Frontal cortex (tissue), 4 donors: Measurements from ENCODE around the gene RNF181. TPM values are rescaled to one million over a fixed set of nuclear protein-coding genes. Genes with fewer than 3 reads are reported as not detected.
"Not testable (repeated sequence)": the region's sequence is repeated elsewhere in the genome, so short reads cannot be mapped to it uniquely, and the experiment has no call there.

Experiments used
- DNase-seq, 2 donors: peaks; one replicate each; pipeline ENCODE4 v3.0.0; 2012; ENCODE audit warnings: low spot score in 2 of 2
- FAIRE-seq: peaks from 2 replicates; lab custom pipeline; 2012; peaks lifted over from hg19 to GRCh38; lab: Jason Lieb, UNC
- total RNA-seq: library from RNA; depleted of rRNA; stranded (reverse); fragments of >200 nt; gene quantifications from one replicate; pipeline ENCODE4 v1.2.3, GENCODE V29; 2014
- donor health status: control.
- donor health status: control.
- donor health status: control.

Gene RNF181
- total RNA-seq, 1 donor from 2014 or later: 51.8 TPM

GRCh38 chr2:85592299-85592698 is 3.2 kb upstream of the RNF181 start:
- DNase-seq, FAIRE-seq: not testable (repeated sequence)

DNA sequence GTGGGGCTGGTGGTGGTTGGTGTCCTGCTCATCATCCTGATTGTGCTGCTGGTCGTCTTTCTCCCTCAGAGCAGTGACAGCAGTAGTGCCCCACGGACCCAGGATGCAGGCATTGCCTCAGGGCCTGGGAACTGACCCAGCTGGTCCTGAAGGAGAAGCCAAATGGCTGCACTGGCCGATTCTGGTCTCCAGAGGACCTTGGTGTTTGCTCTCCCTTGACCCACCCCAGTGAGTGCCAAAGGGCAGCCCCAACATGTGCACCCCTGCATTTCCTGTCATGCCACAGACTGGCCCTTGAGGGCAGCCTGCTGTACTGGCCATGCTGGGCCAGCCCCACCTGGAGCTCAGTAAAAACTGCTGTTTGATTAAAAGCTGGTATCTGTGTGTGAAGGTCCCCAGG is 2.5 kb upstream of the RNF181 start:
- no peak for FAIRE-seq
- DNase-seq: no peak

- DNase-seq (no peak), FAIRE-seq (no peak)
These were observed 737 bp upstream of the RNF181 start for GRCh38 chr2:85594715-85595300.

DNA sequence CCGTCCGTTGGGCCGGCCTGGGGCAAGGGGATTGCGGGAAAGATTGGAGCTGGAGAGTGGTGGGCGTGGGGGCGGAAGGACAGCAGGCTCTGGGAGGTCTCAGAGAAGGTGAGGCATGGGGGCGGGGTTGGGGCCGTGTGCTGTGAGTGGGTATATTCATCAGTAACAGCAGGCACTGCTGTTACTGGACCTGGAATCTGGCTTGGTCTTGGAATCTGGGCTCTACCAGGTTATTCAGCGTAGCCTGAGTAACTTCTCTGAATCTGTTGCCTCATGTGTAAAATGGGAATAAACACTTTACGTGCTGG is 435 bp downstream of the RNF181 start:
- DNase-seq (no peak), FAIRE-seq (no peak)

DNA sequence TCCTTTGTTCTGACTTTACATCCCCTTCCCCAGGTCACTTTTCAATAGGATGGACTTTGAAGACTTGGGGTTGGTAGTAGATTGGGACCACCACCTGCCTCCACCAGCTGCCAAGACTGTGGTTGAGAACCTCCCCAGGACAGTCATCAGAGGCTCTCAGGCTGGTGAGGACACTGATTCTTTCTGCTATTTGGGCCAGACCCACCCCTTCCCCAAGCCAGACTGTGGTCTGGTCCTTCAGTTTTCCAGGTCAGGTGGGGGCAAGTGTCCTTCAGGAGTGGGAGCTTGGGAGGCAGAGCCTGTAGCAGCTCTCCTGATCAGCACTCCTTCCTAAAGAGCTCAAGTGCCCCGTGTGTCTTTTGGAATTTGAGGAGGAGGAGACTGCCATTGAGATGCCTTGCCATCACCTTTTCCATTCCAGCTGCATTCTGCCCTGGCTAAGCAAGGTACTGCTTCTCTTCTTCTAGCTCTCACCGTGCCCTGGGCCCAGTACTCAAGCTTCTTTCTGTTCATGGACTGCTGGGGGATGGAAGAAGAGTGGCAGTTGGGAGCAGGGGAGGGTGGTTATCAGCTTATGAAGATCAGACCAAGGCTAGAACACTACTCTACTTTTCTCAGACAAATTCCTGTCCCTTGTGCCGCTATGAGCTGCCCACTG is 1.1 kb downstream of the RNF181 start:
- no peak for DNase-seq
- no peak for FAIRE-seq

DNA sequence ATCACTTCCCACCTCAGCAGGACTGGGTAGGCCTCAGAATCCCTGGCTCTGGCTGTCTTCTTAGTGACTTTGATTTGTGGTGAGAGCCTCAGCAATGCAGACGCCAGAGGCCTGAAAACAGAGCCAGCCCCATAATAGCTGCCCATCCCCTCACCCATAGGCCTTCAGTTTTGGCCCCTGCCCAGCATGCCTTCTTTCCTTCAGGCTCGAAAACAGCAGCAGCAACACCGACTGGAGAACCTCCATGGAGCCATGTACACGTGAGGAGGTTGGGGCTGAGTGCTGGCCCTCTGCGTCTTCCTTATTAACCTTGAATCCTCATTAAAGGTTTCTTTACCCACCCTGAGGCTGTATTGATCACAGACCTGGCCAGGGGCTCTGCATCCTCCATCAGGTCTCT is 1.7 kb downstream of the RNF181 start:
- DNase-seq: no peak
- no peak for FAIRE-seq

DNA sequence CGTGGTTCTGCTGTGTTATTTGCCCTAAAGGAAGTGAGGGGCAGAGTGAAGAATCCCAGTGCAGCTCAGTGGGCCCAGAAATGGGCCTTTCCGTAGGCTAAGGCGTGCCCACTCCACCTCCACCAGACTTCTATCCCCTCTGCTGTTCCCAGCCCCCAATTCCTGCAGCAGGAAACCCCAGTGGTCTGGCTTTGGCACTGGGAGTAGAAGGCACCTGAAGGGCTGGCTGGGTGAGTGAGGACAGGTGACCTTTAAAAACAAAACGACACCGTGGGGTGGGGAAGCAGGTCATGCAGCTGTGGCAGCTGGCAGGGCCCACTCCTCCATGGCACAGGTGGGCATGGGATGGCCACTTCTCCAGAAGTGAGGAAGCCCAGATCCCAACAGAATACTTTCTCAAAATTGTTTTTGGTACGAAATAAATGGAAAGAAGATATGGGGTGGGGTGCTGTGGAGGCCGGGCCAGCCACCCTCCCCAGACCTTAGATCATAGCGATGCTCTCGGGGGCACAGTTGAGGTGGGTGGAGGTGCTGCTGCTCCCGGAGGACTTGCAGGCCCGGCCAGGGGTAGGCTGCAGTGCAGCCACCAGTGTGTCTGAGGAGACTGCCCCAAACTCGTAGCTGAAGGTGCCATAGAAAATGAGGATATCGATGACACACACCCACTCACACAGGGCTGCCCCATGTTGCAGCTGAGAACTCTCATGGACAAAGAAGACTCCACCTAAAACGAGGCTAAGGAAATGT is 3.2 kb downstream of the RNF181 start:
- no peak for FAIRE-seq
- no peak for DNase-seq

DNA sequence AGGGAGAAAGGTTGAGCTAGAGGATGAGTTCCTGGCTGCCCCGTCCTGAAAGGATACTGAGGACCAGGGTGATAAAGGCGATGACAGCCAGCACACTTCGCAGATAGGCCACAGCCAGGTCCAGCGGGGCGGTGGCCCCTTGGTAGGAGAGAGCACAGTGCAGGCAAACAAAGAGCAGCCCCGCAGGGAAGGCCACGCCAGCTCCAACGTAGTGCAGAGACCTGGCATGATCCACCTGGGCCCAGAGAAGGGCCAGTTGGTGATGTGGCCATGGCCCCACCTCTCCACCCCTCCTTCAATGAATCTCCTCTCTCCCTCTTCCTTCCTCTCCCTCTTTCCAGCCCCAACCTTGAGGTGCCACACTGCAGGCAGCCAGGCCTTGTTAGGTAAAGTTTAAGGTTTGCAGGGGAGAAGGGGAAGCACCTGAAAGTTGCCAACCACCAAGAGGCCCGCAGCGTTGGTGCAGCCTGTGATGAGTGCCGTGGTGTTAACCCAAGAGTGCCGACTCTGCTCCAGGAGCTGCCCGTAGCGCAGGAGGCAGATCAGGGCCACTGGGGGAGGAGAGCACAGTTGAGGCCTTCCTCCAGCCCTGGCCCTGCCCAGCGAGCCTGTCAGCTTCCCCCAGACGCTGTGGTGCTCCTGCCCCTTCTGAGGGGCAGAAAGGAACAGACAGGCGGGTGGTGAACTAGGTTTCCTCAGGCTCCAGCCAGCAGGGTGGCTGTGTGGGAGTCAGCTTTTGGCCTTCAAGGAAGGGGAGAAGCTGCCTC is 4.1 kb downstream of the RNF181 start:
- FAIRE-seq: no peak
- no peak for DNase-seq

GRCh38 chr2:85600235-85600575 is 4.7 kb downstream of the RNF181 start:
- FAIRE-seq (no peak), DNase-seq (no peak)

DNA sequence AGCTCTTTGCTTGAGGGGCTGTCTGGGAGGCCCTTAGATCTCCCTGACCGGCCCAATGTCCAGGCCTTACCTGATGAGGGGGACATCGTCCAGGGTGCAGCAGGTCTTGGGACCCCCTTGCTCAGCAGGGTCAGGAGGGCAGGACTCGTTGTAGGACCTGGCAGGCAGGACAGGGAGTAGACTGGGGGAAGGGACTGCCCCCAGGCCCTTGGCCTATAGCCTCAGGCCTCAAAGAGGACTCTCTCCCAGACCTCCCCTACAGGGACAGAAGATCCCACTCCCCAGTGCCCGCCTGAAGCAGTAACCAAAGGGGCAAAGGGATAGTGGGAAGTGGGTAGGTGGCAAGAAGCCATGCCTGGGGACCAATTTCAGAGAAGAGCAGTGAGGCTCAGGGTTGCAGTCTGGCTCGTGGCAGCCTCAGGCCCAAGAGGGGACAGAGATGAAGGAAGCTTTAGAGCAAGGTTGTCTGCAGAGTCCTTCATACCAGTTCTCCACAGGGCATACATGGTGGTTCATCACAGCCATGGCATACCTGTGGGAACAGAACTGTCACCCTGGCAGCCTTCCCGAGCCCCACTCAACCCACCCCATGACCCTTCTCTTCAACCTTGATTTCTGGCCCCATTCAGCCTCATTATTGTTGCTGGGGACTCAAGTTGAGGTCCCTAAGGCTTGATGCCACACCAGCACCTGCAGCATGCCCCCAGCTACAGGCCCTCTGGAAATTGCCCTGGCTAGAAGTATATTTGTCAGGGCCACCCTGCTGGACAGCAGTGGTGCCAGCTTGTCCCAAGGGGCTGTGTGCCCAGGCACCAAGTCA is 5.6 kb downstream of the RNF181 start:
- no peak for FAIRE-seq
- DNase-seq: no peak

DNA sequence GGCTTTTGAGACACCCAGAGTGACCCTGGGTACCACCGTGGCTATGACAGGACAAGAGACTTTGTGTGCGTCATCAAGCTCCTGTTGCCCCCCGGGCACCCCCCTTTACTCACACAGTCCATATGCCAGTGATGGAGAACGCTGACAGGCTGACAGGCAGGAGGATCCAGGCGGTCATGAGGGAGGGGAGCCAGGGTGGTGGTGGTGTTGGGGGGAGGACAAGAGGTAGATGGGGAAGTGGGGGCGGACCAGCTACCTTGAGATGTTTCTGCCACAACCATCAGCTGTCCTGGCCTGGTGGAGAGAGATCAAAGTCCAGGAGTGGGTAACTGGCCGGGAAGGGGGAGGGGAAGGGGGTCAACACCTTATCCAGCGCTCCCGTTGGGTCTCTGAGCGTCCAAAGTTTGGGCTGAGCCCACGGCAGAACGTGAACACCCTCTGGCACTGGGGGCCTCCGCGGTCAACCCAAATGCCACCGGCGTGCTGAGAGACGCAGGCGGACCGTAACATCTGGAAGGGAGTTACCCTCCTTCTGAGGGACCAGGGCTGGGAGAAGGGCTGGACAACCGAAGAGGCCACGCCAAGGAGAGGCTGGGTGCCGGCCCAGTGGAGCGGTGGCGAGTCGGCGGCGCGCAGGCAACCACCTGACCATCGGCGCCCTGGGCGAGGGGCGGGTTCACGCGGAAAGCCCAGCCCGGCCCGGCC is 6.4 kb downstream of the RNF181 start:
- peak in 1 of 2 donors; percentile 64 for DNase-seq

GRCh38 chr2:85602476-85603234 is 7.1 kb downstream of the RNF181 start, which contains the start of gene TMEM150A:
TMEM150A (minus strand) TSS chr2:85602698; CDS start chr2:85601948, 750 bp downstream.
- peak; percentile 92 to 93 for DNase-seq
- no peak for FAIRE-seq

More for the DNA sequence above, 6.4 kb downstream of the RNF181 start:
- FAIRE-seq: no peak

DNA sequence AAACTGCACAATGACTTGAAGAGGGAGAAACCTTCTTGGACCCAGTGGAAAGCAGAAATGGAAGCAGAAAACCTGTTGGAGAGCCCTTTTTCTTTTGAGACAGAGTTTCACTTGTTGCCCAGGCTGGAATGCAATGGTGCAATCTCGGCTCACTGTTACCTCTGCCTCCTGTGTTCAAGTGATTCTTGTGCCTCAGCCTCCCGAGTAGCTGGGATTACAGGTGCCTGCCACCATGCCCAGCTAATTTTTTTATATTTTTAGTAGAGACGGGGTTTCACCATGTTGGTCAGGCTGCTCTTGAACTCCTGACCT is 8.5 kb downstream of the RNF181 start:
- not testable (repeated sequence) for DNase-seq, FAIRE-seq

GRCh38 chr2:85604568-85605339 is 9.2 kb downstream of the RNF181 start:
- FAIRE-seq (no peak), DNase-seq (no peak)

DNA sequence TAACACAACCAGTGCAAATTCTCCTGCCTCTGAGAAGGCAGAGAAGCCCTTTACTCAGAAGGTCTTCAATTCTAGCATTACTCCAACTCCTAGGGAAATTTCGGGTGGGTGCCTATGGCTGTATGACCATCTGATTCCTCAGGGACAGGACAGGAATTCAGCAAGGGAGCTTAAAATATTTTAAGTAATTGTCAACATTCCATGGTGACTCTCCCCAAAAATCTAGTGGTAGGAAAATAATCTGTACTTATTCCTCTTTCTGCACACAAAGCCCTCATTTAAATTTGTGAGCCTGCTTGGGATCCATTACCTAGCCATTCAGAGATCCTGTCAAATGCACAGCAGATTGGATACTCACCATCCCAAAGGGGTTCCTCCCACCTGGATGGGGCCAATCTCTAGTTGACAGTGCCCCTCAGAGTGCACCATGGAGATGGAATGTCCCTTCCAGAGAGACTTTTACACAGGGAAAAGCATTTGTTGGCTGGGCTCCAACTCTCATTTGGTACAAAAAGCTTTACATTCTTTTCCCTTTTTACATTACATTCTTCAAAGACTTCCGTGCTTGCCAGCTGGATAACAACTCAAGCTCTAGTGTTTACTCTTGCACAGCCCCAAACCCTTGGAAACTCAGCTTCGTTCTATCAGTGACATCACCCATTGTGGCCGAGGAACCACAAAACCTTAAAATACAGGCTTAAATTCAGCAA is 10.0 kb downstream of the RNF181 start:
- DNase-seq (peak in 1 of 2 donors; percentile 5), FAIRE-seq (no peak)

DNA sequence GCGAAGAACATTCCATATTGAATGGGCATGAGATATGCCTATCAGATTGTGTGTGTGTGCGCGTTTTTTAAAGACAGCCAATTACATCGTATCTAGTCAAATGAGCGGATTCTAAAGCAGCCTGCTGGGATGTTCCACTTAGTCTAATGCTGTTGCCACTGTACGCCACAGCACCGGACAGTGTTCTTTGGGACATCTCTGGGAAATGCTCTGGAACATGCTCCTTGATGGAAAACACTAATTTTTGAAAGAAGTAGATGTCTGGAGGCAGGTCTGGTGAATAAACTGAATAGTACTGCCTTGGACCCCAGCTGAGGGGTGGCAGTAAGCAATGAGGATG is 10.5 kb downstream of the RNF181 start:
- DNase-seq: peak in 1 of 2 donors; percentile 3
- no peak for FAIRE-seq
